HG02798 (cell line): Measurements from ENCODE around the gene ROBO2.

Source experiments
- ATAC-seq: cut with Tn5 transposase; IDR thresholded peaks from one replicate; pipeline ENCODE4 v1.9.1; 2021; ENCODE audit warnings: mild to moderate bottlenecking; ENCODE audit not compliant: unreplicated experiment, poor library complexity

Gene ROBO2

GRCh38 chr3:77321646-77322045 is 281.7 kb downstream of the ROBO2 start:
- no peak for ATAC-seq

- ATAC-seq: no peak
Observed at GRCh38 chr3:77323626-77324025, 283.7 kb downstream of the ROBO2 start.

- no peak for ATAC-seq
Observed at GRCh38 chr3:77324105-77324504, 284.2 kb downstream of the ROBO2 start.

- ATAC-seq: no peak
Observed at GRCh38 chr3:77325280-77325679, 285.4 kb downstream of the ROBO2 start.

GRCh38 chr3:77325702-77326101 is 285.8 kb downstream of the ROBO2 start:
- ATAC-seq: no peak

GRCh38 chr3:77326586-77326985 is 286.7 kb downstream of the ROBO2 start:
- ATAC-seq: no peak

GRCh38 chr3:77328690-77329089 is 288.8 kb downstream of the ROBO2 start:
- no peak for ATAC-seq

GRCh38 chr3:77329116-77329515 is 289.2 kb downstream of the ROBO2 start:
- ATAC-seq: no peak

- ATAC-seq: no peak
Observed at GRCh38 chr3:77338195-77338594, 298.3 kb downstream of the ROBO2 start.

- no peak for ATAC-seq
Observed at GRCh38 chr3:77342027-77342426, 302.1 kb downstream of the ROBO2 start.

GRCh38 chr3:77342688-77343087 is 302.8 kb downstream of the ROBO2 start:
- ATAC-seq: no peak

- no peak for ATAC-seq
Observed at GRCh38 chr3:77345009-77345408, 305.1 kb downstream of the ROBO2 start.

GRCh38 chr3:77348244-77348855 is 308.5 kb downstream of the ROBO2 start:
- ATAC-seq: no peak

- no peak for ATAC-seq
Observed at GRCh38 chr3:77354958-77355357, 315.1 kb downstream of the ROBO2 start.

GRCh38 chr3:77362936-77363335 is 323.0 kb downstream of the ROBO2 start:
- ATAC-seq: no peak

GRCh38 chr3:77365152-77365551 is 325.3 kb downstream of the ROBO2 start:
- ATAC-seq: no peak

GRCh38 chr3:77370413-77370812 is 330.5 kb downstream of the ROBO2 start:
- no peak for ATAC-seq

GRCh38 chr3:77372018-77372417 is 332.1 kb downstream of the ROBO2 start:
- no peak for ATAC-seq

- ATAC-seq: no peak
Observed at GRCh38 chr3:77372634-77373346, 332.9 kb downstream of the ROBO2 start.

- no peak for ATAC-seq
Observed at GRCh38 chr3:77373619-77374018, 333.7 kb downstream of the ROBO2 start.

GRCh38 chr3:77376511-77376910 is 336.6 kb downstream of the ROBO2 start:
- no peak for ATAC-seq

- ATAC-seq: no peak
Observed at GRCh38 chr3:77377717-77378116, 337.8 kb downstream of the ROBO2 start.
